A549 (cell line): ENCODE results near the gene SETBP1.

Experiments
- CEBPB ChIP-seq, 2 experiments: fragments of >200 bp in 1 of 2; sonication (Bioruptor Twin) in 1 of 2; formaldehyde crosslinking in 1 of 2; IDR thresholded peaks; 2 replicates each; pipeline ENCODE4 v1.6.1; 2012 to 2016
- CHD2 ChIP-seq: fragments of 150-350 bp; IDR thresholded peaks from 2 replicates; pipeline ENCODE4 v1.6.1; 2014; ENCODE audit warnings: low read length; ENCODE audit not compliant: partially characterized antibody
- CHD4 ChIP-seq: fragments of 200-600 bp; sonication (generic); IDR thresholded peaks from 2 replicates; pipeline ENCODE4 v1.6.1; 2016; ENCODE audit warnings: antibody characterized with exemption, mild to moderate bottlenecking, borderline replicate concordance
- CTCF ChIP-seq: fragments of >200 bp; sonication (Bioruptor Twin); formaldehyde crosslinking; IDR thresholded peaks from 3 replicates; pipeline ENCODE4 v1.5.1; 2016
- KDM1A ChIP-seq: fragments of 200-600 bp; sonication (generic); IDR thresholded peaks from 2 replicates; pipeline ENCODE4 v1.6.1; 2016; ENCODE audit warnings: low read depth, mild to moderate bottlenecking
- MAZ ChIP-seq: fragments of 150-350 bp; IDR thresholded peaks from 2 replicates; pipeline ENCODE4 v1.6.1; 2014; ENCODE audit warnings: antibody characterized with exemption, low read depth, low read length, borderline replicate concordance
- POLR2A ChIP-seq: IDR thresholded peaks from 2 replicates; pipeline ENCODE4 v1.6.1; 2012; ENCODE audit warnings: mild to moderate bottlenecking, low read length
- RAD21 ChIP-seq, 2 experiments: fragments of >200 bp in 1 of 2; sonication (Bioruptor Twin) in 1 of 2; formaldehyde crosslinking in 1 of 2; IDR thresholded peaks in 1 of 2; conservative IDR thresholded peaks in 1 of 2; 2 replicates in 1 of 2; 3 replicates in 1 of 2; pipeline ENCODE4 v1.6.1; 2012 to 2018; ENCODE audit warnings: inconsistent platforms in 1 of 2
- REST ChIP-seq: fragments of 200-600 bp; sonication (generic); IDR thresholded peaks from 2 replicates; pipeline ENCODE4 v1.6.1; 2016; ENCODE audit warnings: antibody characterized with exemption, mild to moderate bottlenecking, moderate library complexity
- RFX5 ChIP-seq: fragments of 450-650 bp; IDR thresholded peaks from 2 replicates; pipeline ENCODE4 v1.7.1; 2014; ENCODE audit warnings: antibody characterized with exemption, mild to moderate bottlenecking, moderate library complexity
- TF ChIP-seq, protein P1 (sequence below): fragments of 450-650 bp; IDR thresholded peaks from 2 replicates; pipeline ENCODE4 v1.6.1; 2014; ENCODE audit warnings: antibody characterized with exemption
- TF ChIP-seq, protein P2 (sequence below): fragments of 150-350 bp; IDR thresholded peaks from 2 replicates; pipeline ENCODE4 v1.6.1; 2014; ENCODE audit warnings: low read depth, mild to moderate bottlenecking, low read length

DNA sequence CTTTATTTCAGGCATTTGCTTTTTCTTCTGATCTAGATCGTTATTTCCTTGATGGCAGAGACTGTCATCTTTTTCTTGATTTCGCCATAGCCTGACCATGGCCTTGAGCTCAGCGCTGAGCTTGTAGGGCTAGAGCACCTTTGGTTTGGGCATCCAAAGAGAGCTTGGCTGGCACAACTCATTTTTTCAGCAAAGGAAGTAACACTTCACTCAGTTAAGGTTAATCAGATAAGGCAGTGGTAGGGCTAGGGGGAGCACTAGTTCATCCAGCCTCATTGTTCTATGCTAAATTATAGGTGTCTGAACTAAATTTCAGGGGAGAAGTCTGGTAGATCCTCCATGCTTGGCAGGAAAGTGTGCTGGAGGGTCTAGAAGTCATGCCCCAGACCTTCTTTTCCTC, 125.0 kb downstream of the SETBP1 start:
- TF ChIP-seq, protein P1, sequence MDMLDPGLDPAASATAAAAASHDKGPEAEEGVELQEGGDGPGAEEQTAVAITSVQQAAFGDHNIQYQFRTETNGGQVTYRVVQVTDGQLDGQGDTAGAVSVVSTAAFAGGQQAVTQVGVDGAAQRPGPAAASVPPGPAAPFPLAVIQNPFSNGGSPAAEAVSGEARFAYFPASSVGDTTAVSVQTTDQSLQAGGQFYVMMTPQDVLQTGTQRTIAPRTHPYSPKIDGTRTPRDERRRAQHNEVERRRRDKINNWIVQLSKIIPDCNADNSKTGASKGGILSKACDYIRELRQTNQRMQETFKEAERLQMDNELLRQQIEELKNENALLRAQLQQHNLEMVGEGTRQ: no peak
- TF ChIP-seq CTCF (no peak), MAZ (no peak), CEBPB (IDR thresholded peaks at IDR 0.05) (no peak), CHD2 (no peak), POLR2A (no peak), CHD4 (no peak), KDM1A (no peak), REST (no peak), RFX5 (no peak), RAD21 (conservative IDR thresholded peaks at IDR 0.05 in 1 of 2, IDR thresholded peaks at IDR 0.05 in 1 of 2) (no peak)
- TF ChIP-seq, protein P2, sequence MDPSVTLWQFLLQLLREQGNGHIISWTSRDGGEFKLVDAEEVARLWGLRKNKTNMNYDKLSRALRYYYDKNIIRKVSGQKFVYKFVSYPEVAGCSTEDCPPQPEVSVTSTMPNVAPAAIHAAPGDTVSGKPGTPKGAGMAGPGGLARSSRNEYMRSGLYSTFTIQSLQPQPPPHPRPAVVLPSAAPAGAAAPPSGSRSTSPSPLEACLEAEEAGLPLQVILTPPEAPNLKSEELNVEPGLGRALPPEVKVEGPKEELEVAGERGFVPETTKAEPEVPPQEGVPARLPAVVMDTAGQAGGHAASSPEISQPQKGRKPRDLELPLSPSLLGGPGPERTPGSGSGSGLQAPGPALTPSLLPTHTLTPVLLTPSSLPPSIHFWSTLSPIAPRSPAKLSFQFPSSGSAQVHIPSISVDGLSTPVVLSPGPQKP: no peak
